IgD-negative memory B cell (primary cell): ENCODE data around the gene DNMBP. TPM values are rescaled to one million over a fixed set of nuclear protein-coding genes. Genes with fewer than 3 reads are reported as not detected.
"Not testable (repeated sequence)": the region's sequence is repeated elsewhere in the genome, so short reads cannot be mapped to it uniquely, and the experiment has no call there.

Experiments used
- H3K27ac Mint-ChIP-seq, 3 donors: one replicate each; pipeline ENCODE4 v1.8.0; 2020 to 2022; ENCODE audit warnings: mild to moderate bottlenecking in 3 of 3, mixed read lengths in 3 of 3, moderate library complexity in 1 of 3
- H3K27me3 Mint-ChIP-seq: one replicate; pipeline ENCODE4 v1.8.0; 2021; ENCODE audit warnings: mixed read lengths
- H3K36me3 Mint-ChIP-seq: one replicate; pipeline ENCODE4 v1.8.0; 2020; ENCODE audit warnings: mild to moderate bottlenecking, mixed read lengths
- H3K4me1 Mint-ChIP-seq, 3 donors: one replicate each; pipeline ENCODE4 v1.8.0; 2020 to 2022; ENCODE audit warnings: mixed read lengths in 3 of 3, mild to moderate bottlenecking in 1 of 3
- H3K4me3 Mint-ChIP-seq, 4 donors: one replicate each; pipeline ENCODE4 v1.8.0; 2020 to 2022; ENCODE audit warnings: mild to moderate bottlenecking in 4 of 4, mixed read lengths in 4 of 4, moderate library complexity in 3 of 4
- H3K9me3 Mint-ChIP-seq, 3 donors: one replicate each; pipeline ENCODE4 v1.8.0; 2020 to 2021; ENCODE audit warnings: mixed read lengths in 3 of 3, mild to moderate bottlenecking in 1 of 3
- polyA plus RNA-seq: library from polyadenylated mRNA; unstranded; fragments of 300-500 nt; fragmentation: Illumina TruSeq; gene quantifications from one replicate; pipeline ENCODE4 v1.2.3, GENCODE V29; 2021

The DNMBP gene
- polyA plus RNA-seq, 1 donor from 2014 or later, result 3.5 TPM

GRCh38 chr10:100025576-100025975 is 15.8 kb upstream of the DNMBP start:
- H3K27ac Mint-ChIP-seq, result peak overlapping the region in 1 of 3 donors; percentile 16
- peaks cover 3 to 10% (median 4%) of the 10 kb centered on the region in 3 donors for H3K9me3 Mint-ChIP-seq
- peaks cover 2% of the 10 kb centered on the region for H3K36me3 Mint-ChIP-seq
- H3K27me3 Mint-ChIP-seq, result no peaks in the 10 kb centered on the region
- H3K4me1 Mint-ChIP-seq, result peaks cover 0 to 7% (median 2%) of the 10 kb centered on the region in 3 donors
- H3K4me3 Mint-ChIP-seq, result no peak overlapping the region

GRCh38 chr10:100024748-100025147 is 15.0 kb upstream of the DNMBP start:
- H3K9me3 Mint-ChIP-seq, result peaks cover 3 to 10% (median 4%) of the 10 kb centered on the region in 3 donors
- H3K36me3 Mint-ChIP-seq, result peaks cover 2% of the 10 kb centered on the region
- H3K4me3 Mint-ChIP-seq, result no peak overlapping the region
- H3K27ac Mint-ChIP-seq, result no peak overlapping the region
- no peaks in the 10 kb centered on the region for H3K27me3 Mint-ChIP-seq
- H3K4me1 Mint-ChIP-seq, result peaks cover 4 to 12% (median 10%) of the 10 kb centered on the region in 3 donors

- no peak overlapping the region for H3K4me3 Mint-ChIP-seq
- H3K27me3 Mint-ChIP-seq, result no peaks in the 10 kb centered on the region
- H3K27ac Mint-ChIP-seq, result no peak overlapping the region
- peaks cover 2 to 5% (median 2%) of the 10 kb centered on the region in 3 donors for H3K9me3 Mint-ChIP-seq
- H3K4me1 Mint-ChIP-seq, result peaks cover 4 to 12% (median 10%) of the 10 kb centered on the region in 3 donors
- H3K36me3 Mint-ChIP-seq, result no peaks in the 10 kb centered on the region
Measured at GRCh38 chr10:100022403-100022802, 12.7 kb upstream of the DNMBP start.

- H3K9me3 Mint-ChIP-seq, result peaks cover 0 to 2% (median 0%) of the 10 kb centered on the region in 3 donors
- H3K27me3 Mint-ChIP-seq, result no peaks in the 10 kb centered on the region
- H3K4me3 Mint-ChIP-seq, result peak overlapping the region in 3 of 4 donors; percentile 34 to 51 (median 47)
- H3K27ac Mint-ChIP-seq, result peak overlapping the region in 1 of 3 donors; percentile 63
- H3K4me1 Mint-ChIP-seq, result peaks cover 4 to 12% (median 10%) of the 10 kb centered on the region in 3 donors
- no peaks in the 10 kb centered on the region for H3K36me3 Mint-ChIP-seq
Measured at GRCh38 chr10:100021322-100021721, 11.6 kb upstream of the DNMBP start.

DNA sequence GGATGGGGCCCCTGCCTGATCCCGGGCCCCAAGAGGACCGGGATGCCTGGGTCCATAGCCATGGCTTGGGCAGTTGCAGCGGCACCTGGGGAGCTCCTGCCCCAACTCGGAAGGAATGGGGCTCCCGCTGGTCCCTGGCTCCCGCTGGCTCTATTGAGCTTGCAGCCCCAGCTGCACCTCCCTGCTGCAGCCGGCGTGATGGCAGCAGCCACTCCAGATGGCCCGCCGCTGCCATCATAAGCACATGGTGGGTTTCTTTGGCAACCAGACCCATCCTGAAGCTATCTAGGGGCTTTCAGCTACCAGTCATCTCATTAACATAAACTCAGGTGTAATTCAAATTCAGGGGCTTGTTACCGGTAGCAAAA is 11.1 kb upstream of the DNMBP start:
- Mint-ChIP-seq H3K4me1 (peaks cover 4 to 12% (median 10%) of the 10 kb centered on the region in 3 donors), H3K4me3 (peak overlapping the region in 2 of 4 donors; percentile 34 to 85), H3K27ac (peak overlapping the region in 1 of 3 donors; percentile 63), H3K36me3 (no peaks in the 10 kb centered on the region), H3K9me3 (no peaks in the 10 kb centered on the region), H3K27me3 (no peaks in the 10 kb centered on the region)

DNA sequence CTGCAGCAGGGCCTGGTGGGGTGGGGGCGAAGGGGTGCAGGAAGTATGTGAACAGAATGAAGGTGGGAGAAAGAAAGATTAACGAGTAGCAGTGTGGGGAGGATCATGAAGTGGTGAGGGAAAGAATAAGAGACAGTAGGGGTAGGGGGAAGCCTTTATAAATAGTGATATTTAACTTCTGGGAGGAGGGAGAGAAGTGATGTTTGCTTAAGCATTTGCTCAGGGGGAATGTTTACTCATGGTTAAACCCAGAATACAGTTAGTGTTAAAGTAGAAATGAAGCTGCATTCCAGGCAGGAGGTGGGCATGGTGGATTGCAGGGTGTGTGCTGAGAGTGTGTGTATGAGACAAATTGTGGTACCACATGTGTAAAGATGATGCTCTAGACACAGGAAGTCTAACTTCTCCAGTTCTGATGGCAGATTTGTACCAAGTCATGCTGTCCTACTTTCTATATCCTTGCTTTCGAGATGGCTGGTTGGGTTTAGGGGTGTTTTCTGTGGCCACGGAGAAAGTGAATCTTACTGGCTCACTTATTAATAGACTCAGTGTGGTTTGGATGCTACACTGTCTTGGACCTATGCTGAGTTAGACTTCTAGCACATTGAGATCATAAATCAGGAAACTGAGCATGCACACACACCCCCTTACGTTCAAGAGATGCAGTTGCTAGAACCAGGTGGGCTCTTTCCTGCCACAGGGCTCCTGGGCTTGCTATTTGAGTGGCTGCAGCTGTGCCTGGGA is 10.6 kb upstream of the DNMBP start:
- no peak overlapping the region for H3K4me3 Mint-ChIP-seq
- no peaks in the 10 kb centered on the region for H3K9me3 Mint-ChIP-seq
- H3K4me1 Mint-ChIP-seq, result peaks cover 5 to 12% (median 12%) of the 10 kb centered on the region in 3 donors
- no peak overlapping the region for H3K27ac Mint-ChIP-seq
- H3K27me3 Mint-ChIP-seq, result no peaks in the 10 kb centered on the region
- no peaks in the 10 kb centered on the region for H3K36me3 Mint-ChIP-seq

DNA sequence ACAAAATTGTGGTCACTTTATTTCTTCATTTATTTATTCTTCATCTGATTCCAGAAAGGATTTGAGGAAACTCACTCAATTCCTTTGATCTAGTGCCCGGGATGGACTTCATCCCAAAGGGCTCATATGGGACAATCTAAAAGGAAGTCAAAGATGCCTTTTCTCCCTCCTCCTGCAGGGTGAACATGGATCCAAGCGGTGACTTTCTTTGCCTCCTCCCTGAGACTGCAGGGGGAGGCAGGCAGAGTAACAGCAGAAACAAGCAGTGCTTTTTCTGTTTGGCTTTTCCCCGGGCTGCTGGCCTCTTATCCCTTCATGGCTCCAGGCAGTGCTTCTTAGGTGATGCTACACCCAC is 10.0 kb upstream of the DNMBP start:
- Mint-ChIP-seq H3K4me3 (no peak overlapping the region), H3K4me1 (peaks cover 5 to 16% (median 15%) of the 10 kb centered on the region in 3 donors), H3K27ac (no peak overlapping the region), H3K9me3 (no peaks in the 10 kb centered on the region), H3K27me3 (no peaks in the 10 kb centered on the region), H3K36me3 (no peaks in the 10 kb centered on the region)

DNA sequence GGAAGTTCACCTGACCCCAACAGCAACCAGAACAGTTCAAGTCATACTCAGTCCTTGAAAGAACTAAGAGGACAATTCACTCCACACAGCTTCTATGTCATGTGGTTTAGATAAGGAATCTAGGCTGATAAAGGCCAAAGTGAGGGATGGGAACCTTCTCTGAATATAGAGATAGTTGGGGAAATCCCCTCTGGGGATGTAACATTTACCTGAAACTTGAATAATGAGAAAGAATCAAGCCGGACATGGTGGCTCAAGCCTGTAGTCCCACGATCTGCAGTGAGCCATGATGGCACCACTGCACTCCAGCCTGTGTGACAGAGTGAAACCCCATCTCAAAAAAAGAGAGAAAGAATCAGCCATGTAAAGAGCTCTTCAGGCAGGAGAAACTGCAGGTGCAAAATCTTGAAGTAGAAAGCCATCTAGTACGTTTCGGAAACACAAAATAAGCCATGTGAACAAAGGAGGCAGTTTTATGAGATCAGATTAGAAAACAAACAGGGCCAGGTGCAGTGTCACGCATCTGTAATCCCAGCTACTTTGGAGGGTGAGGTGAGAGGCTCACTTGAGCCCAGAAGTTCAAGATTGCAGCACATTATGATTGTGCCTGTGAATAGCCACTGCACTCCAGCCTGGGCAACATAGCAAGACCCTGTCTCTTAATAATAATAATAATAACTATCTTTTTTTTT is 4.5 kb upstream of the DNMBP start:
- Mint-ChIP-seq H3K36me3 (no peaks in the 10 kb centered on the region), H3K4me3 (peak overlapping the region; percentile 51 to 80 (median 66)), H3K27me3 (no peaks in the 10 kb centered on the region), H3K27ac (peak overlapping the region; percentile 79 to 88 (median 82)), H3K4me1 (peaks cover 25 to 28% (median 27%) of the 10 kb centered on the region in 3 donors), H3K9me3 (no peaks in the 10 kb centered on the region)

DNA sequence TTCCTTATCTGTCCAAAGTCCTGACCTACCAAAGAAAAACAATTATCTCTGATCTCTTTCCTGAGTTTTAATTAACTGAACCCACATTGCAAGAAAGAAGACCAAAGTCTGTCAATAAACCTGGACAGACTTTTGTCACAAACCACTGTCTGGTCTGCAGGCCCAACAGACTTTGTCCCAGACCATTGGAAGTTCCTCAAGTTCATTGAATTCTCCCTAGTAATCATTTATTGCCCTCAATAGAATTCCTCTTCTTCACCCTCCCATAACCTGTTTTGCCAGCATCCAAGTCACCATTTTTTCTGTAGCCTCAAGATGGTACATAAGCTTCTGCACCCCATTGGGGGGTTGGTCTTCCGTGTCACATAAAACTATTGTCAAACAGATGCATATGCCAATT is 3.9 kb upstream of the DNMBP start:
- no peaks in the 10 kb centered on the region for H3K9me3 Mint-ChIP-seq
- peak overlapping the region; percentile 79 to 88 (median 82) for H3K27ac Mint-ChIP-seq
- H3K36me3 Mint-ChIP-seq, result no peaks in the 10 kb centered on the region
- peak overlapping the region; percentile 51 to 80 (median 66) for H3K4me3 Mint-ChIP-seq
- H3K4me1 Mint-ChIP-seq, result peaks cover 29 to 33% (median 31%) of the 10 kb centered on the region in 3 donors
- H3K27me3 Mint-ChIP-seq, result no peaks in the 10 kb centered on the region

DNA sequence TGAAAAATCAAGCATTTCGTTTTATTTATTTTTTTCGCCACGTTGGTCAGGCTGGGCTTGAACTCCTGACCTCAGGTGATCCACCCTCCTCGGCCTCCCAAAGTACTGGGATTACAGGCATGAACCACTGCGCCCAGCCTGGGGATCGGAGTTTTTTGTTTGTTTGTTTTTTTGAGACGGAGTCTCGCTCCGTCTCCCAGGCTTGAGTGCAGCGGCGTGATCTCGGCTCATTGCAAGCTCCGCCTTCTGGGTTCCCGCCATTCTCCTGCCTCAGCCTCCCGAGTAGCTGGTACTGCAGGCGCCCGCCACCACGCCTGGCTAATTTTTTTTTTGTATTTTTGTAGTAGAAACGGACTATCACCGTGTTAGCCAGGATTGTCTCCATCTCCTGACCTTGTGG is 2.2 kb upstream of the DNMBP start:
- not testable (repeated sequence) for H3K36me3 Mint-ChIP-seq, H3K9me3 Mint-ChIP-seq, H3K27me3 Mint-ChIP-seq
- Mint-ChIP-seq H3K4me3 (peak overlapping the region in 1 of 4 donors; percentile 56), H3K4me1 (peaks cover 42 to 49% (median 47%) of the 10 kb centered on the region in 3 donors), H3K27ac (peak overlapping the region in 1 of 3 donors; percentile 61)

DNA sequence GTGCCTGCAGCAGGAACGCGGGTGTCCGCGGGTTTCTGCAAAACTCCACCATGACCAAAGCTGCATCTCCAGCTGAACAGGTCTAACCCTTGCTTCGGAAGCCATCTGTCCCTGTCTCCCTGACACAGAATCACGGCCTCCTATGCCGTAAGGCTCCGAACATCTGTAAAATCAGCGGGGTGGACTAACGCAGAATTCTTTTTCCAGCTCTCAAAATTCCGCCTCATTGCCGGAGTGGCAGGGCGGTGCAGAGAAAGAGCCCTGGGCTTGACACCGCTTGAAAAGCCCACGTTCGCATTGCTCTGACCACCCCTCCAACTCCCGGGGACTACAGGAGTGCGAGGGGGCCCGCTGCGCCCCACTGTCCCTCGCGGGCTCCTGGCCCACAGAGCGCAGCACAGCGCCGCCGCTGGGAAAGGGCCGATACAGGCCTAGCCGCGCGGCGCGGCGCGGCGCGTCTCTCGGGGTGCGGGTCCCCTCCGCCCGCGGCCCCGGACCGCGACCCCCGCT is 409 bp downstream of the DNMBP start:
- H3K4me1 Mint-ChIP-seq, result peaks cover 46 to 54% (median 51%) of the 10 kb centered on the region in 3 donors
- H3K27me3 Mint-ChIP-seq, result no peaks in the 10 kb centered on the region
- H3K9me3 Mint-ChIP-seq, result no peaks in the 10 kb centered on the region
- H3K27ac Mint-ChIP-seq, result peak overlapping the region in 1 of 3 donors; percentile 49
- peak overlapping the region; percentile 85 to 91 (median 88) for H3K4me3 Mint-ChIP-seq
- no peaks in the 10 kb centered on the region for H3K36me3 Mint-ChIP-seq

GRCh38 chr10:100008708-100009282 is 952 bp downstream of the DNMBP start:
- Mint-ChIP-seq H3K27me3 (no peaks in the 10 kb centered on the region), H3K36me3 (no peaks in the 10 kb centered on the region), H3K9me3 (no peaks in the 10 kb centered on the region), H3K4me3 (peak overlapping the region; percentile 85 to 91 (median 88)), H3K4me1 (peaks cover 41 to 48% (median 45%) of the 10 kb centered on the region in 3 donors), H3K27ac (peak overlapping the region in 1 of 3 donors; percentile 49)

- H3K27ac Mint-ChIP-seq, result no peak overlapping the region
- H3K36me3 Mint-ChIP-seq, result peaks cover 2% of the 10 kb centered on the region
- H3K4me1 Mint-ChIP-seq, result peaks cover 34 to 41% (median 38%) of the 10 kb centered on the region in 3 donors
- no peaks in the 10 kb centered on the region for H3K27me3 Mint-ChIP-seq
- peak overlapping the region; percentile 85 to 91 (median 88) for H3K4me3 Mint-ChIP-seq
- no peaks in the 10 kb centered on the region for H3K9me3 Mint-ChIP-seq
Measured at GRCh38 chr10:100008142-100008522, 1.6 kb downstream of the DNMBP start.

GRCh38 chr10:100007231-100008141 is 2.3 kb downstream of the DNMBP start:
- Mint-ChIP-seq H3K36me3 (peaks cover 5% of the 10 kb centered on the region), H3K27ac (peak overlapping the region in 1 of 3 donors; percentile 46), H3K9me3 (no peaks in the 10 kb centered on the region), H3K27me3 (no peaks in the 10 kb centered on the region), H3K4me1 (peaks cover 29 to 43% (median 43%) of the 10 kb centered on the region in 3 donors), H3K4me3 (peak overlapping the region; percentile 85 to 91 (median 88))
